HFFc6 (cell line): ENCODE data around the gene GSN. TPM values are rescaled to one million over a fixed set of nuclear protein-coding genes. Genes with fewer than 3 reads are reported as not detected.

Experiments used
- DNase-seq: peaks from one replicate; pipeline ENCODE4 v3.0.0-alpha.2; 2018
- H3K27ac Mint-ChIP-seq: 2 replicates; pipeline ENCODE4 v1.8.0; 2020; ENCODE audit warnings: mild to moderate bottlenecking, mixed read lengths
- H3K27me3 Mint-ChIP-seq: 2 replicates; pipeline ENCODE4 v1.8.0; 2021; ENCODE audit warnings: mild to moderate bottlenecking, moderate library complexity, mixed read lengths; ENCODE audit not compliant: insufficient read depth
- H3K36me3 Mint-ChIP-seq: 2 replicates; pipeline ENCODE4 v1.8.0; 2021; ENCODE audit warnings: low read depth, mixed read lengths
- H3K4me1 Mint-ChIP-seq: 2 replicates; pipeline ENCODE4 v1.8.0; 2020; ENCODE audit warnings: low read depth, mixed read lengths
- H3K4me3 Mint-ChIP-seq: 2 replicates; pipeline ENCODE4 v1.8.0; 2020; ENCODE audit warnings: mild to moderate bottlenecking, moderate library complexity, mixed read lengths
- H3K9me3 Mint-ChIP-seq: 2 replicates; pipeline ENCODE4 v1.8.0; 2020; ENCODE audit warnings: mild to moderate bottlenecking, mixed read lengths
- total RNA-seq, 6 experiments: library from RNA; stranded (reverse); fragmentation: NEBNext Ultra II Directional; extraction: Animal tissue kit (Norgen Biotek cat#: 25700); gene quantifications; 2 replicates in 1 of 6; 3 replicates in 5 of 6; pipeline ENCODE4 v1.2.3, GENCODE V29; 2021
- TF ChIP-seq, protein P1 (sequence below): fragments of 200-600 bp; sonication (generic); IDR thresholded peaks from 2 replicates; pipeline ENCODE4 v1.5.0; 2021; ENCODE audit warnings: antibody characterized with exemption, mild to moderate bottlenecking

Gene GSN
- total RNA-seq, 6 experiments from 2014 or later, result 288 to 394 (median 318) TPM

DNA sequence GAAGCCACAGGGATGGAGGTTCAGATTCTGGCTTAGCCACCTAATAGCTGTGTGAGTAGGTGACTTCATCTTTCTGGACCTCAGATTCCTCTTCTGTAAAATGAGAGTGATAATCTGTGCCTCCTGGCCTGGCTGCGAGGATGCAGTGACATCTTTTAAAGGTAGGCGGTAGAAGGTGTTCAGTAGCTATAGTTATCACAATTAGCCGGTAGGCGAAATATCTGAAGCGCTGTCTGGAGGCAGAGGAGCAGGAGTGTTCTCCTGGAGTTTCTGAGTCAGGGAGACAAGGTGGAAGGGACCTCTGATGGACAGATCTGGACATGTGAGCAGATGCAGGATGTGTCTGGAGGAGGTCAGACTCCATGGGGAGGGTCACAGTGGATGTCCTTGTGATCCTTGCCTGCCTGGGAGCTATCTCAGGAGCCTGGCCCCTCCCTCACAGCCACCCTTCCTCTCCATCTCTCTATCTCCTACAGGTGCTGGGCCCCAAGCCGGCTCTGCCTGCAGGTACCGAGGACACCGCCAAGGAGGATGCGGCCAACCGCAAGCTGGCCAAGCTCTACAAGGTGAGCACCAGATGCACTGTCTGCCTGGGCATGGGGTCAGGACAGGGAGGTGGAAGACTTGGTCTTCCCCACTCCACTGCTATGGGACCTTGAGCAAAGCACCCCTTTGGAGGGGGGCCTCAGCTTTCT is 45.6 kb downstream of the GSN start:
- no peak for DNase-seq
- TF ChIP-seq, protein P1, sequence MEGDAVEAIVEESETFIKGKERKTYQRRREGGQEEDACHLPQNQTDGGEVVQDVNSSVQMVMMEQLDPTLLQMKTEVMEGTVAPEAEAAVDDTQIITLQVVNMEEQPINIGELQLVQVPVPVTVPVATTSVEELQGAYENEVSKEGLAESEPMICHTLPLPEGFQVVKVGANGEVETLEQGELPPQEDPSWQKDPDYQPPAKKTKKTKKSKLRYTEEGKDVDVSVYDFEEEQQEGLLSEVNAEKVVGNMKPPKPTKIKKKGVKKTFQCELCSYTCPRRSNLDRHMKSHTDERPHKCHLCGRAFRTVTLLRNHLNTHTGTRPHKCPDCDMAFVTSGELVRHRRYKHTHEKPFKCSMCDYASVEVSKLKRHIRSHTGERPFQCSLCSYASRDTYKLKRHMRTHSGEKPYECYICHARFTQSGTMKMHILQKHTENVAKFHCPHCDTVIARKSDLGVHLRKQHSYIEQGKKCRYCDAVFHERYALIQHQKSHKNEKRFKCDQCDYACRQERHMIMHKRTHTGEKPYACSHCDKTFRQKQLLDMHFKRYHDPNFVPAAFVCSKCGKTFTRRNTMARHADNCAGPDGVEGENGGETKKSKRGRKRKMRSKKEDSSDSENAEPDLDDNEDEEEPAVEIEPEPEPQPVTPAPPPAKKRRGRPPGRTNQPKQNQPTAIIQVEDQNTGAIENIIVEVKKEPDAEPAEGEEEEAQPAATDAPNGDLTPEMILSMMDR, result no peak
- no peak overlapping the region for H3K4me3 Mint-ChIP-seq
- H3K36me3 Mint-ChIP-seq, result peaks cover 56% of the 10 kb centered on the region
- no peaks in the 10 kb centered on the region for H3K9me3 Mint-ChIP-seq
- no peak overlapping the region; the same call in none of the 2 replicates for H3K27ac Mint-ChIP-seq
- H3K4me1 Mint-ChIP-seq, result peaks cover 10% of the 10 kb centered on the region
- H3K27me3 Mint-ChIP-seq, result peaks cover 10% of the 10 kb centered on the region

DNA sequence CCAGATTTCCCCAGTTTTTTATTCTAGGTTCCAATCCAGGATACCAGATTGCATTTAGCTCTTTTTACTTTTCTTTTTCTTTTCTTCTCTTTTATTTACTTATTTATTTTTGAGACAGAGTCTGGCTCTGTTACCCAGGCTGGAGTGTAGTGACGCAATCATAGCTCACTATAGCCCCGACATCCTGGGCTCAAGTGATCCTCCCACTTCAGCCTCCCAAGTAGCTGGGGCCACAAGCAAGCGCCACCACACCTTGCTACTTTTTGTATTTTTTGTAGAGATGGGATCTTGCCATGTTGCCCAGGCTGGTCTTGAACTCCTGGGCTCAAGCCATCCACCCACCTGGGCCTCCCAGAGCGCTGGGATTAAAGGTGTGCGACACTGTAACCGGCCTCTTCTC is 48.4 kb downstream of the GSN start:
- H3K4me1 Mint-ChIP-seq, result peaks cover 38% of the 10 kb centered on the region
- no peaks in the 10 kb centered on the region for H3K9me3 Mint-ChIP-seq
- TF ChIP-seq, protein P1, result no peak
- H3K27me3 Mint-ChIP-seq, result peaks cover 2% of the 10 kb centered on the region; the same call in 1 of the 2 replicates
- no peak overlapping the region for H3K27ac Mint-ChIP-seq
- no peak overlapping the region for H3K4me3 Mint-ChIP-seq
- H3K36me3 Mint-ChIP-seq, result peaks cover 57% of the 10 kb centered on the region
- no peak for DNase-seq

DNA sequence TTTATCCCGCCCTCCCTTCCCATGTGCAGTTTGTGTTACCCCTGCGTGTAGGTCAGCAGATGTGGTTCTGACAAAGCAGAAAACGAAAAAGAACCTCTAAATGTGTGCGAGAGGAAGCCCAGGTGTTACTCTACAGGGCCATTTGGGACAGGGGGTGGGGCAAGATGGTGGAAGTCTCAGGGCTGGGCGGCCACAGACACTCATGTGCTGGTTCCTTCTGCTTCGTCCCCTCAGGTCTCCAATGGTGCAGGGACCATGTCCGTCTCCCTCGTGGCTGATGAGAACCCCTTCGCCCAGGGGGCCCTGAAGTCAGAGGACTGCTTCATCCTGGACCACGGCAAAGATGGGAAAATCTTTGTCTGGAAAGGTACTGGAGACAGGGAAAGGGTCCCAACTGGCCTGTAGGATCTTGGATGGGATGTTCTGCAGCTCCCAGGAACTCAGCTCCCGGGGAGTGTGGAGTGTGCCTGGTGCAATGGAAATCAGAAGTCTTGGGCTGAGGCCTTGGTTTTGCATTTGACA is 49.0 kb downstream of the GSN start:
- Mint-ChIP-seq H3K4me3 (no peak overlapping the region), H3K36me3 (peaks cover 53% of the 10 kb centered on the region), H3K9me3 (peaks cover under 1% of the 10 kb centered on the region), H3K4me1 (peaks cover 39% of the 10 kb centered on the region), H3K27ac (peak overlapping the region; percentile 57), H3K27me3 (peaks cover 2% of the 10 kb centered on the region; the same call in 1 of the 2 replicates)
- TF ChIP-seq, protein P1, result no peak
- no peak for DNase-seq

DNA sequence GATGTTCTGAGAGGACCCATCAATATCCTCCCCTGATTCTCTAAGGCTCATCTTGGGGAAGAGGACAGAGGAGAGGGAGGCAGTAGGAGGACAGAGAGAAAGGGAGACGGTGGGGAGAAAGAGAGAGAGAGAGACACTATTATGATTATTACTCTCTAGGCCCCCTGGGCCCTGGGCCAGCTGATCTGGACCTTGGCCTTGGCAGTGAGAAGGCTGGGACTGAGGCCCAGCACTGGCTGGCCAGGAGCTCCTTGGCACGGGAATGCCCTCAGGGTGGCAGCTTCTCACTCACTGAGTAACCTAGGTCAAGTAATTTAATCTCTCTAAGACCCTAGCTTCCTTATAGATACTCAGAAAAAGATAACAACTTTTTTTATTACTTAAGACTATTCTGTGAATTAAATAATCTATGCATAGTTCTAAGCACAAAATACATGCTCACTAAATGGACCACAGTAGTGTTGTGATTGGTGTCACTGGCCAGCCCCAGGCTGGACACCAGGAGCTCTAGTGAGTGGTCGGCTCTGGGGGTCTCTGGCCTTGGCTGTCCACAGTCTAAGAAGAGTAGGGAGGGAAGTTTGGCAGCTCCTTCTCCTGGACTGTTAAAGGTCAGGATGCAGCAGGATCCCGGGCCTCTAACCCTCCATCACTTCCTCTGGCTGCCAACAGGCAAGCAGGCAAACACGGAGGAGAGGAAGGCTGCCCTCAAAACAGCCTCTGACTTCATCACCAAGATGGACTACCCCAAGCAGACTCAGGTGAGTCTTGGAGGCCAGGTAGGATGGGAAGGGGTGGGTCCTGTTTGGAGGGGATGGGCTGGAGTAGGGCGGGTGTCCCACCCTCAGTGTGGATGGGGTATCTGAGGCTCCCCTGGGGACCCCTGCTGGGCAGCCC is 50.0 kb downstream of the GSN start:
- Mint-ChIP-seq H3K4me3 (no peak overlapping the region), H3K27ac (peak overlapping the region; percentile 57), H3K4me1 (peaks cover 50% of the 10 kb centered on the region), H3K27me3 (peaks cover 2% of the 10 kb centered on the region), H3K9me3 (peaks cover 5% of the 10 kb centered on the region), H3K36me3 (peaks cover 59% of the 10 kb centered on the region)
- DNase-seq, result no peak
- TF ChIP-seq, protein P1, result no peak

DNA sequence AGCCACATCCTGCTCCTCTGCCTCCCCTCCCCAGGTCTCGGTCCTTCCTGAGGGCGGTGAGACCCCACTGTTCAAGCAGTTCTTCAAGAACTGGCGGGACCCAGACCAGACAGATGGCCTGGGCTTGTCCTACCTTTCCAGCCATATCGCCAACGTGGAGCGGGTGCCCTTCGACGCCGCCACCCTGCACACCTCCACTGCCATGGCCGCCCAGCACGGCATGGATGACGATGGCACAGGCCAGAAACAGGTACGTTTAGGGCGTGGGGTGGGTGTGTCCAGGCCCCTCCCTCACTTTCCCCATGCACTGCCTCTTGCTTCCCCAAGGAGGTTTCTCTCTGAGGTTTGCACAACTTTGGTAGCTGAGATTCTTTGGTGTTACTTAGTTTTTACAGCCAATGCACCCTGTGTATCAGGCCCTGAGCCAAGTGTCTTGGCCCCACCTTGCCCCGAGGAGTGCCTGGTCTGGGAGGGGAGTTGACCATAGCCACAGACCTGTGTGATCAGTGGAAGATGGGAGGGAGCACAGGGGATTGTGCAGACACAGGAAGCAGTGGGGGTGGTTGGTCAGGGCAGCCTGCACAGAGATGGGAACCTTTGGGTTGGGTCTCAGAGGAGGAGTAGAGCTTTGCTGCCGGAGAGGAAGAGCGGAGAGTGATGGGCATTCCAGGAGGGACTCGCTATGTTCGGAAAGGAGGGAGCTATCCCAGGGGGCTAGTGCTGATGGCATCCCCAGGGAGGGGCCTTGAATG is 50.8 kb downstream of the GSN start:
- H3K9me3 Mint-ChIP-seq, result peaks cover 5% of the 10 kb centered on the region
- H3K4me1 Mint-ChIP-seq, result peaks cover 58% of the 10 kb centered on the region
- H3K36me3 Mint-ChIP-seq, result peaks cover 58% of the 10 kb centered on the region
- no peak for DNase-seq
- TF ChIP-seq, protein P1, result no peak
- no peak overlapping the region for H3K4me3 Mint-ChIP-seq
- H3K27me3 Mint-ChIP-seq, result peaks cover 2% of the 10 kb centered on the region
- H3K27ac Mint-ChIP-seq, result peak overlapping the region; percentile 87
